Measurements from ENCODE around the gene CPM. TPM values are rescaled to one million over a fixed set of nuclear protein-coding genes. Genes with fewer than 3 reads are reported as not detected.

CPM gene
- total and polyA plus RNA-seq, 4 donors = 0.56 to 26.6 (median 18.1) TPM

DNA sequence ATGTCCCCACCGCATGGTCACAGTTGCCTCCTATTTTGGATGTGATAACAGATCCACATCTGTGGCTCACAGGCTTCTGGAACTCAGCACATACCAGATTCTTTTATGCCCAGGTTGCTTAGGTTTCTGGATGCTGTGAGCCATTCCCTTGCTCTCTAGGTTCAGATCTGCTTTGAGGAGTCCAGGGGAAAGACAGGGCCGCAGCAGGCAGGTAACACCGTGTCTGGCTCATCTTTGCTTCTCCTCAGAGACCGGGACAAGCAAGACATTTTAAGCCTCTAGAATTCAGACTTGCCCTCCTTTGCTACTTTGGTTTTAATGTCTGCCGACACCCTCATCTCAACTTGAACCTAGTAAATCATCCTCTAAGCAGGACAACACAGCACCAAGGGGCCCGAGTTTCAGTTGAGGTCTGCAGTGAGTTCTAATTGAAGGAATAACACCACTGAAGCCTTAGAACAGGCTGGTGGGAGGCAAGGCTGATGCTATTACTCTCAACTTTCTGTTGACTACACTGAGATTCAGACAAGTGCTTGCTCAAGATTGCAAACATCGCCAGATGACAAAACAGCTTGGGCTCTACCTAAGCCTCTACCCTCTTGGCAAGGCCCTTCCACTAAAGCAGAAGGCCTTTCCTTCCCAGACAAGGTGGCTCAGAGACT is 69.7 kb downstream of the CPM start:
- Histone ChIP-seq H3K4me3 (ENCODE audit: low read length in 2 of 2) (no peak overlapping the region), H3K4me1 (ENCODE audit: control insufficient read depth in 1 of 2, insufficient read depth in 2 of 2, low read length in 2 of 2) (no peaks in the 10 kb centered on the region), H3K36me3 (ENCODE audit: control insufficient read depth in 1 of 2, insufficient read depth in 2 of 2, low read length in 1 of 2) (no peaks in the 10 kb centered on the region), H3K27me3 (ENCODE audit: control insufficient read depth in 1 of 2, insufficient read depth in 2 of 2, low read length in 1 of 2) (no peaks in the 10 kb centered on the region), H3K27ac (ENCODE audit: low read depth in 1 of 2, low read length in 2 of 2) (no peak overlapping the region), H3K9me3 (ENCODE audit: control insufficient read depth, low read length) (no peaks in the 10 kb centered on the region)
- intact Hi-C loops (cut with DNase I) = loop anchor here in 1 of 2 donors (5.0 kb wide), 1 partner anchor 204 kb away; no protein-coding TSS in a partner anchor
- no peak for DNase-seq
- 61 to 78% methylated on average over 7 of the region's 7 CpGs for WGBS, 2 donors
- ATAC-seq (ENCODE audit: low FRiP score) = no peak

DNA sequence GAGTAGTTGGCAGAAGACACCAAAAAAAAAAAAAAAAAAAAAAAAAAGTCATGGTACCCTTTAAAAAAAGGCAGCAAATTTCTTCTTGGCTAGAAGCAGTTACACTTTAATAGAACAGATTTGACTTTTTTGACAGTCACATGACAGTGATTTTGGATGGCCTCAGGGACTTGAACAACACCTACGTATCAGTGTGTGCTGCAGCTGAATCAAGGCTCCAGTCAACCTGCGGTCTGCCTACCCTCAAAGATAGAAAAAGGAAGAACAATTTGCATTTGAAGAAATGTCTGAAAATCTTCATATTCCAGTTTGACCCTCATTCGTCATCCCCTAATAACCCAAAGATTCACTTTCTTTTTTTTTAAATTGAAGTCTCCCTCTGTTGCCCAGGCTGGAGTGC is 71.1 kb downstream of the CPM start:
- WGBS, 2 donors = 83 to 91% methylated on average over 3 of the region's 3 CpGs
- H3K36me3 ChIP-seq (ENCODE audit: control insufficient read depth in 1 of 2, insufficient read depth in 2 of 2, low read length in 1 of 2) = no peaks in the 10 kb centered on the region

DNA sequence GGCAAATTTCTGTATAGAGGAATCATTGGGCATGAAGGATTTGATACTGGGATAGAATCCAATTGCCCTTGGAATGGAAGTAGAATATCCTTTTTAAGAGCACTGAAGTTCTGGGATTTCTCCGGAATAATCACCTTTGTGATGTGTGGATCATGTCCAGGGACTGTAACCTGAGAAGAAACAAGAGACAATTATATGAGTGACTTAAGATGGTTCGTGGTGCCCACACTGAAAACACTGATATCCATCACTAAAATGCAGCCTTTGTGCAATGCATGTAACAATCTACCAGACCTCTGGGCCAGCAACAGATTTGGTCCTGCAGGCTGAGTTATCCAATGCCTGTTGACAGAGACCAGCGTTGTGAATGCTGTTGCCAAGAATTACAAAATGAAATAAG is 76.5 kb downstream of the CPM start:
- no peak overlapping the region for H3K27ac ChIP-seq (ENCODE audit: low read depth in 1 of 2, low read length in 2 of 2)

More for the DNA sequence above, 71.1 kb downstream of the CPM start:
- H3K9me3 ChIP-seq (ENCODE audit: control insufficient read depth, low read length) = no peaks in the 10 kb centered on the region
- intact Hi-C loops (cut with DNase I) = loop anchor here in 1 of 2 donors (5.0 kb wide), 1 partner anchor 205 kb away; no protein-coding TSS in a partner anchor
- no peaks in the 10 kb centered on the region for H3K27me3 ChIP-seq (ENCODE audit: control insufficient read depth in 1 of 2, insufficient read depth in 2 of 2, low read length in 1 of 2)
- H3K27ac ChIP-seq (ENCODE audit: low read depth in 1 of 2, low read length in 2 of 2) = no peak overlapping the region
- H3K4me3 ChIP-seq (ENCODE audit: low read length in 2 of 2) = no peak overlapping the region
- H3K4me1 ChIP-seq (ENCODE audit: control insufficient read depth in 1 of 2, insufficient read depth in 2 of 2, low read length in 2 of 2) = no peaks in the 10 kb centered on the region
- DNase-seq = no peak
- ATAC-seq (ENCODE audit: low FRiP score) = no peak

GRCh38 chr12:68855771-68856170 is 77.2 kb downstream of the CPM start:
- H3K4me3 ChIP-seq (ENCODE audit: low read length in 2 of 2) = no peak overlapping the region
- H3K27ac ChIP-seq (ENCODE audit: low read depth in 1 of 2, low read length in 2 of 2) = no peak overlapping the region
- H3K27me3 ChIP-seq (ENCODE audit: control insufficient read depth in 1 of 2, insufficient read depth in 2 of 2, low read length in 1 of 2) = no peaks in the 10 kb centered on the region
- DNase-seq (no peak), ATAC-seq (ENCODE audit: low FRiP score) (no peak)
- 95 to 97% methylated on average over 8 of the region's 8 CpGs for WGBS, 2 donors
- H3K4me1 ChIP-seq (ENCODE audit: control insufficient read depth in 1 of 2, insufficient read depth in 2 of 2, low read length in 2 of 2) = no peaks in the 10 kb centered on the region
- intact Hi-C loops (cut with DNase I) = no loop called here
- H3K36me3 ChIP-seq (ENCODE audit: control insufficient read depth in 1 of 2, insufficient read depth in 2 of 2, low read length in 1 of 2) = no peaks in the 10 kb centered on the region
- H3K9me3 ChIP-seq (ENCODE audit: control insufficient read depth, low read length) = no peaks in the 10 kb centered on the region

More for the DNA sequence above, 76.5 kb downstream of the CPM start:
- H3K4me1 ChIP-seq (ENCODE audit: control insufficient read depth in 1 of 2, insufficient read depth in 2 of 2, low read length in 2 of 2) = no peaks in the 10 kb centered on the region
- H3K4me3 ChIP-seq (ENCODE audit: low read length in 2 of 2) = no peak overlapping the region
- H3K36me3 ChIP-seq (ENCODE audit: control insufficient read depth in 1 of 2, insufficient read depth in 2 of 2, low read length in 1 of 2) = no peaks in the 10 kb centered on the region
- H3K9me3 ChIP-seq (ENCODE audit: control insufficient read depth, low read length) = no peaks in the 10 kb centered on the region
- intact Hi-C loops (cut with DNase I) = no loop called here
- ATAC-seq (ENCODE audit: low FRiP score) = no peak
- DNase-seq = no peak
- H3K27me3 ChIP-seq (ENCODE audit: control insufficient read depth in 1 of 2, insufficient read depth in 2 of 2, low read length in 1 of 2) = no peaks in the 10 kb centered on the region
- WGBS, 2 donors = 54 to 60% methylated on average over 3 of the region's 3 CpGs

DNA sequence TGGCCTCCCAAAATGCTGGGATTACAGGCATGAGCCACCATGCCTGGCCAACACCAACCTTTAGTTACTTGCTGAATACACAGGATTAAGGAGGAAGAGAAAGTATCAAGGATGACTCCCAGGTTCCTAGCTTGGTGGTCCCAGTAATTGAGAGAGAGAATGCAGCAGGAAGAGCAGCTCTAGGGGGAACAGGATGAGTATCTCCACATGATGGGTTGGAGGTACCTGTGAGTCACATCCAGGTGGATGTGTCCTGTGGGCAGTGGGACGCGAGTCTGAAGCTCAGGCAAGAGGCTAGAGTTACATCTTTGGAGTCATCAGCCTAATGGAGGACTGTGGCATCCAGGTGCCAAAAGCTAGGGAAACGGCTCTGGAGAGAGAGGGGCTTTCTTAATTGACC is 77.9 kb downstream of the CPM start:
- DNase-seq = no peak
- WGBS, 2 donors = 91% methylated on average over 3 of the region's 3 CpGs

GRCh38 chr12:68854554-68854953 is 78.4 kb downstream of the CPM start:
- Histone ChIP-seq H3K27ac (ENCODE audit: low read depth in 1 of 2, low read length in 2 of 2) (no peak overlapping the region), H3K4me1 (ENCODE audit: control insufficient read depth in 1 of 2, insufficient read depth in 2 of 2, low read length in 2 of 2) (no peaks in the 10 kb centered on the region), H3K9me3 (ENCODE audit: control insufficient read depth, low read length) (no peaks in the 10 kb centered on the region), H3K27me3 (ENCODE audit: control insufficient read depth in 1 of 2, insufficient read depth in 2 of 2, low read length in 1 of 2) (no peaks in the 10 kb centered on the region), H3K36me3 (ENCODE audit: control insufficient read depth in 1 of 2, insufficient read depth in 2 of 2, low read length in 1 of 2) (no peaks in the 10 kb centered on the region), H3K4me3 (ENCODE audit: low read length in 2 of 2) (no peak overlapping the region)
- DNase-seq = no peak
- intact Hi-C loops (cut with DNase I) = no loop called here
- WGBS, 2 donors = 65 to 78% methylated on average over 3 of the region's 3 CpGs
- no peak for ATAC-seq (ENCODE audit: low FRiP score)

More for the DNA sequence above, 77.9 kb downstream of the CPM start:
- Histone ChIP-seq H3K4me1 (ENCODE audit: control insufficient read depth in 1 of 2, insufficient read depth in 2 of 2, low read length in 2 of 2) (no peaks in the 10 kb centered on the region), H3K4me3 (ENCODE audit: low read length in 2 of 2) (no peak overlapping the region), H3K9me3 (ENCODE audit: control insufficient read depth, low read length) (no peaks in the 10 kb centered on the region), H3K36me3 (ENCODE audit: control insufficient read depth in 1 of 2, insufficient read depth in 2 of 2, low read length in 1 of 2) (no peaks in the 10 kb centered on the region), H3K27me3 (ENCODE audit: control insufficient read depth in 1 of 2, insufficient read depth in 2 of 2, low read length in 1 of 2) (no peaks in the 10 kb centered on the region), H3K27ac (ENCODE audit: low read depth in 1 of 2, low read length in 2 of 2) (no peak overlapping the region)
- intact Hi-C loops (cut with DNase I) = no loop called here
- no peak for ATAC-seq (ENCODE audit: low FRiP score)

DNA sequence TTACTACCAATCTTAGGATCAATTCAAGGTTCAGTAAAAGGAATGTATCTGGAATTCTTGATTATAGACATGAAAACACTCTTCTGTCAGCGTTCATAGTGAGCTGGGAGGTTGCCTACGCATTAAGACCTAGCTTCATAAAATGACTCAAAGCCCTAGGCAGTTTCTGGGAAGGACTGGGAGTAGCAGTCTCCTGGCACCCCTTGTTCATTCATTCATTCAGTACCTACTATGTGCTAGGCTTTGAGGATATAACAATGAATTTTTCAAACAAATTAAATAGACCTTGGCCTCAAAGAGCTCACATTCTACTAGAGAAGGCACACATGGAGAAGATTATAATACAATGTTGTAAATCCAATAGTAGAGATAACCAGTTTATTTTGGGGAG is 78.9 kb downstream of the CPM start:
- Histone ChIP-seq H3K9me3 (ENCODE audit: control insufficient read depth, low read length) (no peaks in the 10 kb centered on the region), H3K4me1 (ENCODE audit: control insufficient read depth in 1 of 2, insufficient read depth in 2 of 2, low read length in 2 of 2) (no peaks in the 10 kb centered on the region), H3K4me3 (ENCODE audit: low read length in 2 of 2) (no peak overlapping the region), H3K36me3 (ENCODE audit: control insufficient read depth in 1 of 2, insufficient read depth in 2 of 2, low read length in 1 of 2) (no peaks in the 10 kb centered on the region), H3K27me3 (ENCODE audit: control insufficient read depth in 1 of 2, insufficient read depth in 2 of 2, low read length in 1 of 2) (no peaks in the 10 kb centered on the region), H3K27ac (ENCODE audit: low read depth in 1 of 2, low read length in 2 of 2) (no peak overlapping the region)
- intact Hi-C loops (cut with DNase I) = no loop called here
- DNase-seq (no peak), ATAC-seq (ENCODE audit: low FRiP score) (no peak)
- 65 to 76% methylated on average over 2 of the region's 2 CpGs for WGBS, 2 donors

DNA sequence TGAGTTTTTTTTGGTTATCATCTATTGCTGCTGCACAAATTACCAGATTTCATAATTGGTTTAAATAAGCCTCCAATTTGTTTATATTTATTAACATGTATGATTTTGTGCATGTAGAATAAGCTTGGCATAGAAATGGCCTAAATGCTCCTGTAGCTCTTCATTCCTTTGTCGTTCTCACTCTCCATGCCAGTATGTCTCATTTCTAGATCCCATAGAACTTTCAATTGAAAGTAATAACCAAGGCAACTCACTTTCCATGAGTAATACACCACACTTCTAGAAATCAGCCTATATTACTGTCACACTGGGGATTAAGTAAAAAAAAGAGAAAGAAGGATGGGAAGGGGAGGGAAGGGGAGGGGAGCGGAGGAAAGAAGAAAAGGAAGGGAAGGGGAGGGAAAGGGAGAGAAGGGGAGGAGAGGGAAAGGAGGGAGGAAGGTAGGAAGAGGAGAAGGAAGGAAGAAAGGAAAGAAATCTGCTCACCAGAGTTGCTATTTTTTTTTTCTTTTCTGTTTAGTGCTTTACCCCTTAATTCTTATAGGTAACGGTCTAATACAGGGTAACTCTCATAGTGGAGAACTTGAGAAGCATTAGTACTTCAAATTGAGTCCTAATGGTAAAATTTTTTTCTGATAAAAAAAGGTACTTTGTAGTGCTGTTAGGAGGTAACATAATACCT is 79.4 kb downstream of the CPM start:
- intact Hi-C loops (cut with DNase I) = no loop called here
- DNase-seq (no peak), ATAC-seq (ENCODE audit: low FRiP score) (no peak)
- no peaks in the 10 kb centered on the region for H3K27me3 ChIP-seq (ENCODE audit: control insufficient read depth in 1 of 2, insufficient read depth in 2 of 2, low read length in 1 of 2)
- 88 to 90% methylated on average over 3 of the region's 3 CpGs for WGBS, 2 donors
- no peaks in the 10 kb centered on the region for H3K4me1 ChIP-seq (ENCODE audit: control insufficient read depth in 1 of 2, insufficient read depth in 2 of 2, low read length in 2 of 2)
- no peaks in the 10 kb centered on the region for H3K36me3 ChIP-seq (ENCODE audit: control insufficient read depth in 1 of 2, insufficient read depth in 2 of 2, low read length in 1 of 2)
- no peaks in the 10 kb centered on the region for H3K9me3 ChIP-seq (ENCODE audit: control insufficient read depth, low read length)
- H3K27ac ChIP-seq (ENCODE audit: low read depth in 1 of 2, low read length in 2 of 2) = no peak overlapping the region
- H3K4me3 ChIP-seq (ENCODE audit: low read length in 2 of 2) = no peak overlapping the region
